Epithelial cell of proximal tubule (primary cell): ENCODE measurements around the gene GTPBP1. TPM values are rescaled to one million over a fixed set of nuclear protein-coding genes. Genes with fewer than 3 reads are reported as not detected.
A peak's percentile ranks its signal among the peaks of the same experiment; 100 is the strongest.

Source experiments
- DNase-seq: peaks from one replicate; pipeline ENCODE4 v3.0.0-alpha.2; 2011; ENCODE audit warnings: low read depth
- H3K4me3 ChIP-seq: 2 replicates; pipeline ENCODE4 v1.5.1; 2011; ENCODE audit warnings: low read depth, mild to moderate bottlenecking, low read length
- CTCF ChIP-seq: conservative IDR thresholded peaks from 2 replicates; pipeline ENCODE4 v1.5.1; 2012; ENCODE audit warnings: low read depth, mild to moderate bottlenecking, low read length
- total RNA-seq: library from RNA; depleted of rRNA; stranded (reverse); fragments of >200 nt; gene quantifications from 2 replicates; pipeline ENCODE4 v1.2.3, GENCODE V29; 2015

Gene GTPBP1
- 27.8 and 36.2 TPM in 2 replicates for total RNA-seq

GRCh38 chr22:38705235-38706100 lies at the start of gene GTPBP1:
Gene GTPBP1 (plus strand): TSS chr22:38705944. CDS start chr22:38705956, 12 bp downstream.
- H3K4me3 ChIP-seq, result peak within 1 kb of the TSS; percentile 92
- TF ChIP-seq CTCF, result peak; percentile 2
- peak; percentile 99 for DNase-seq

GRCh38 chr22:38656256-38657044 lies 49.3 kb upstream of the GTPBP1 start, which contains the start of the genes CBY1 and FAM227A:
Gene CBY1 (plus strand): TSS chr22:38656638. CDS start chr22:38668055, 11,417 bp downstream.
Gene FAM227A (minus strand): TSS chr22:38656392. CDS start chr22:38650168, 6,224 bp downstream.
- no peak for DNase-seq
- peak within 1 kb of the TSS; percentile 96 for H3K4me3 ChIP-seq
- no peak for TF ChIP-seq CTCF

- H3K4me3 ChIP-seq, result peak overlapping the region; percentile 96
- DNase-seq, result no peak
- no peak for TF ChIP-seq CTCF
Measured at GRCh38 chr22:38657045-38657909, 48.5 kb upstream of the GTPBP1 start.

GRCh38 chr22:38674888-38675287 lies 30.9 kb upstream of the GTPBP1 start:
- no peak overlapping the region for H3K4me3 ChIP-seq
- DNase-seq, result no peak
- TF ChIP-seq CTCF, result no peak

GRCh38 chr22:38675833-38676232 lies 29.9 kb upstream of the GTPBP1 start:
- TF ChIP-seq CTCF, result no peak
- H3K4me3 ChIP-seq, result no peak overlapping the region
- DNase-seq, result no peak

GRCh38 chr22:38681582-38682335 lies 24.0 kb upstream of the GTPBP1 start, which contains the start of gene TOMM22:
Gene TOMM22 (plus strand): TSS chr22:38681957. CDS start chr22:38681979, 22 bp downstream.
- peak within 1 kb of the TSS; percentile 99 for H3K4me3 ChIP-seq
- DNase-seq, result no peak
- peak; percentile 57 for TF ChIP-seq CTCF
